Stimulated activated CD4-positive, alpha-beta T cell treated with anti-CD3 and anti-CD28 coated beads, Interleukin-1b, Interleukin-23, amount 100 ng/mL, for 48 hours (primary cell): Measurements from ENCODE around the gene BCKDK.
"Not testable (repeated sequence)": the region's sequence is repeated elsewhere in the genome, so short reads cannot be mapped to it uniquely, and the experiment has no call there.

Experiments used
- DNase-seq: peaks from one replicate; pipeline ENCODE4 v3.0.0-alpha.2; 2020

BCKDK gene

DNA sequence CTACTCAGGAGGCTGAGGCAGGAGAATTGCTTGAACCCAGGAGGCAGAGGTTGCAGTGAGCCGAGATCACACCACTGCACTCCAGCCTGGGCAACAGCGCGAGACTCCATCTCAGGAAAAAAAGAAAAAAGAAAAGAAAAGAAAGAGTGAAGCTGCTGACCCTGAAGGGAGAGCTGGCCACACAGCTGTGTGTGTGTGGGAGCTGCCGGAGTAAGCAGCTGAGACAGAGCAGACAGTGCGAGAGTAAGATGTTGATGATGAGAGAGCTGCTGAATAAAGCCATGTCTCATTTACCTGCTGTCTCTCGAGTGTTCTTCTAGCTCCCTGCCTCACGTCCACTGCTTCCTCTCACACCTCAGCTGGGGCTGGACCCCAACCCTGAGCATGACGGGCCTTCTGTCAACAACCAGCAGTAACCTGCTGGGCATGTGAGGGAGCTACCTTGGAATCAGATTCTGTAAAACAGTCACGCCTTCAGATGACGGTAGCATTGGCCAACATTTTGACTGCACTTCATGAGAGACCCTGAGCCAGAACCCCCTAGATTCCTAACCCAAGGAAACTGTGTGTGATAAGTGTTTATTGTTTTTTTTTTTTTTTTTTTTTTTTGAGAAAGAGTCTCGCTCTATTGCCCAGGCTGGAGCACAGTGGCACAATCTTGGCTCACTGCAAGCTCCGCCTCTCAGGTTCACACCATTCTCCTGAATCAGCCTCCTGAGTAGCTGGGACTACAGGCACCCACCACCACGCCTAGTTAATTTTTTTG, 7.1 kb upstream of the BCKDK start:
- not testable (repeated sequence) for DNase-seq

DNA sequence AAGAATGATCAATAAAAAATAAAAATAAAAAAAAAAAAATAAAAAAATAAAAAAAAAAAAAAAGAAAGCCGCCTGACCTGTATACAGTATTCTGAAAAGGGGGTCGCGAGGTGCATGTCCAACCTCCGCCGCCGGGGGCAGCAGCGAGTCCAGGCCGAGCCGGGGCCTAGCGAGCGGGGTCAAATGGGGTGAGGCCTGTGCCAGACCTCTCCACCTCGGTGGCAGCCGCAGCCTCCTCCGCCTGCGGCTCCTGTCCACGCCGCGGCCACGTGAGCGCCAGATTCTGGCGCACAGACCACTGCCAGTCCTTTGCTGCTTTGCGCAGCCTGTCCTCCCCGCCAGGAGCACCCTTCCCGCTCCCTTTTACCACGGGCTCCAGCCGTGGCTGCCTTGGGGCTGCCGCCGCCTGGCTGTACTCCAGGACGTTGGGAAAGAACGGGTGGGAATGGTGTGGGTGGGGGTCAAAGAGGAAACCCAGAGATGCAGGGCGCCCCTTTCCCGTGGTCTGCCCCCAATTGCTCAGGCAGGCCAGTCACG, 2.4 kb upstream of the BCKDK start:
- peak; percentile 82 for DNase-seq

DNA sequence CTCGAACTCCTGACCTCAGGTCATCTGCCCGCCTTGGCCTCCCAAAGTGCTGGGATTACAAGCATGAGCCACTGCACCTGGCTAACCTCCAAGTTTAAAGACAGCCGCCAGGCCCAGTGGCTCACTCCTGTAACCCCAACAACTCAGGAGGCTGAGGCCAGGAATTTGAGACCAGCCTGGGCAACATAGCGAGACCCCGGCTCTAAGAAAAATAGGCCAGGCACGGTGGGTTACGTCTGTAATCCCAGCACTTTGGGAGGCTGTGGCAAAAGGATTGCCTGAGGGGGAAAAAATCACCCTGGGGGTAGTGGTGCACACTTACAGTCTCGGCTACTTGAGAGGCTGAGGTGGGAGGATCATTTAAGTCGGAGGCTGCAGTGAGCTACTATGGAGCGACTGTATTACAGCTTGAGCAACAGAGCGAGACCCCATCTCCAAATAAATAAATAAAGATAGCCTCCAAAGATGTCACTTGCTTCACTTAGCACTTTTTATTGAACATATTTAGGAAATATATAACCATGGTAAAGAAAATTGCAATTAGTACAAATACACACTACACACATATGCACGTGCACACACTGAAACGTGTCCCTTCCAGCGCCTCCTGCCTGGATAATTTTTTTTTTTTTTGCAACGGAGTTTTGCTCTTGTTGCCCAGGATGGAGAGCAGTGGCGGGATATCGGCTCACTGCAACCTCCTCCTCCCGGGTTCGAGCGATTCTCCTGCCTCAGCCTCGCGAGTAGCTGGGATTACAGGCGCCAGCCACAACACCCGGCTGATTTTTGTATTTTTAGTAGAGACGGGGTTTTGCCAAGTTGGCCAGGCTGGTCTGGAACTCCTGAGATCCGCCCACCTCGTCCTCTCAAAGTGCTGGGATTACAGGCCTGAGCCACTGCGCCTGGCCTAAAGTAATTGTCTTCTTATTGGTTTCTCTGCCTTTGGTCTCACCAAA, 1.4 kb upstream of the BCKDK start:
- no peak for DNase-seq

DNA sequence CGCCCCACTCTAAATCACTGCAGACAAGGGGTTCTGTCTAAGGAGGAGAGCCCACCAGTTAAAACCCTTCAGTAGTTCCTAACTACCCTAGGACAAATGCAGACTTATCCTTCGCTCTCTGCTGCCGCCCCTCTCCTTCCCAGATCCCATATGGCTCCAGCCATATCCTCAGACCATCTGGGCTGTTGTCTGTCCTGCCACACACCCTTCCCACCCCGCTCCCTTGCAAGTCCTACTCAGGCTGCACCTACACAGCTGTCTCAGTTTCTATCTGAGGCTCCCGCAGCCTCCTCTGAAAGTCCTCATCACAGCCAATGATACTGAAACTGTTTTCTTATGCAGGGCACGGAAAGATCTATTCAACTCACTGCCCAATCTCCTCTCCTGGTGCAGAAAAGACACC, 720 bp upstream of the BCKDK start:
- peak; percentile 65 for DNase-seq

DNA sequence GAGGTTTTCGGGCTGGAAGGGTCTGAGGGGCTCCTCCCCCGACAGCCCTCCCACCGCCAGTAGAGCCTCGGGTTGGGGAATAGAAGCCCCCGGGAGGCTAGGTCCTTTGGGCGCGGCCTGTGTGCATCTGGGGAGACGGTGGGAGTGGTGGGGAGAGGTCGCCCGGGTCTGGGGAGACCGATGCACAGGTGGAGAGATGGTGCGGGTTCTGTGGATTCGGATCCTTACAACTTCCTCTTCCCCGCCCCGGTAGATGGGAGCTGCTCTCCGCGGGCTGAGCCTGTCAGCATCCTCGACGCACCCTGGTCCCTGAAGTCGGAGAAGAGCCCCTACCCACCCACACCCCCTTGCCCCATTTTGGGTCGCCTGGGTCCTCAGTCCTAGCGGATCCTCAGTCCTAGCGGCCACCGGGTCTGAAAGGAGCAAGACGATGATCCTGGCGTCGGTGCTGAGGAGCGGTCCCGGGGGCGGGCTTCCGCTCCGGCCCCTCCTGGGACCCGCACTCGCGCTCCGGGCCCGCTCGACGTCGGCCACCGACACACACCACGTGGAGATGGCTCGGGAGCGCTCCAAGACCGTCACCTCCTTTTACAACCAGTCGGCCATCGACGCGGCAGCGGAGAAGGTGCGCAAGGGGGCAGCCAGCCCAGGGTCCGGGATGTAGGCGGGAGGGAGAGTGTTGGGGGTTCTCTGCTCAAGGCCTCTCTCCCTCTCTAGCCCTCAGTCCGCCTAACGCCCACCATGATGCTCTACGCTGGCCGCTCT, 790 bp downstream of the BCKDK start:
- no peak for DNase-seq

DNA sequence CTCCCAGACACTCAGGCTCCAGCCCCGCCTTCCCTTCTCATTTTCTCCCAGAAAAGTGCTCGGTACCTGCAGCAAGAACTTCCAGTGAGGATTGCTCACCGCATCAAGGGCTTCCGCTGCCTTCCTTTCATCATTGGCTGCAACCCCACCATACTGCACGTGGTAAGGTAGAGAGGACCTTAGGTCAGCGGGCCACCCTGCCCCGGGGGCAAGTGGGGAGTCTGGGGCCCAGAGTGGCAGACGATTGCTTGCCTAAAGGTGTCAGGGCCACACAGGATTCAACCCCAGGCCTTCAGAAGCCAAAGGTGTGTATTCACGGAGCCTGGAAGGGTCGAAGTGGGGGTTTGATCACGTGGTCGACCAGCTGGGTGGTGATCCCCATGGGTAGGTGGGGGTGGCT, 1.4 kb downstream of the BCKDK start:
- DNase-seq = no peak

DNA sequence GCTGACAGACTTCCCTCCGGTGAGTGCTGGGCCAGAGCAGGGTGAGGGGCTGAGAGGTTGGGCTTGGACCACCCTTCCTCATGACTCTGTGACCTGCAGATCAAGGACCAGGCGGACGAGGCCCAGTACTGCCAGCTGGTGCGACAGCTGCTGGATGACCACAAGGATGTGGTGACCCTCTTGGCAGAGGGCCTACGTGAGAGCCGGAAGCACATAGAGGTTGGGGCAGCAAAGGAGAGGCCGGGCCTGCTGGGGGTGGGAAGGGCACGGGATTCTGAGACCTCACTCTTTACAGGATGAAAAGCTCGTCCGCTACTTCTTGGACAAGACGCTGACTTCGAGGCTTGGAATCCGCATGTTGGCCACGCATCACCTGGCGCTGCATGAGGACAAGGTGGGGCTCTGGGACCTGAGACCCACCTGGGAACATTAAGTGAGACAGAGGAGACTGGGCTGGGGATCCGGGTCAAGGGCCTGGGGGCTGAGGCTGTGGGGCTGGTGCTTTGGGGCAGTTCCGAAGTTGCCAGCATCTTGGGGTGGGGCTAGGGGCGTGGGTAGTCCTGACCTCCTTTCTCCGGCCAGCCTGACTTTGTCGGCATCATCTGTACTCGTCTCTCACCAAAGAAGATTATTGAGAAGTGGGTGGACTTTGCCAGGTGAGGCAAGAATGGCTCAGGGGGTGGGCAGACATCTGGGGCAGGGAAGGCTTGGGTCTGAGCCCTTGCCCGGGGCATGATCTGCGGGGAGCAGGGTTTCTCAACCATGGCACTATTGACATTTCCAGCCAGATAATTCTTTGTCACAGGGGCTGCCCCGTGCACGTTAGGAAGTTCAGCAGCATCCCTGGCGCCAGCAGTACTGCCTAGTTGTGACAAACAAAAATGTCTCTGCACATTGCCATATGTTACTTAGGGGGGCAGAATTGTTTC, 2.2 kb downstream of the BCKDK start:
- no peak for DNase-seq

DNA sequence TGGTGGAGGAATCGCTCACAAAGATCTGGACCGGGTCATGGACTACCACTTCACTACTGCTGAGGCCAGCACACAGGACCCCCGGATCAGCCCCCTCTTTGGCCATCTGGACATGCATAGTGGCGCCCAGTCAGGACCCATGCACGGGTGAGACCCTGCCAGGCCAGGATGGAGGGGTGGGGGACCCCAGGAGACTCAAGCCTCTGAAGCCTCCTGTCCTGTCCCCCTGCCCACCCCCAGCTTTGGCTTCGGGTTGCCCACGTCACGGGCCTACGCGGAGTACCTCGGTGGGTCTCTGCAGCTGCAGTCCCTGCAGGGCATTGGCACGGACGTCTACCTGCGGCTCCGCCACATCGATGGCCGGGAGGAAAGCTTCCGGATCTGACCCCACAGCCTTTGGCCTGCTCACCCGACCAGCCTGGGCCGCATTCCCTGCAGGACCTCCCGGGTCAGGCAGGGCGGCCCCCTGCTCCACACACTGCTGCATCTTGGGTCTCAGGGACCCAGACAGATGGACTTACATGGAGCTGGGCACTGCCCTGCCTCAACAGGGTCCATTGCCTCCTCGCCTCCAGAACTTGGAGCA, 3.8 kb downstream of the BCKDK start:
- no peak for DNase-seq

DNA sequence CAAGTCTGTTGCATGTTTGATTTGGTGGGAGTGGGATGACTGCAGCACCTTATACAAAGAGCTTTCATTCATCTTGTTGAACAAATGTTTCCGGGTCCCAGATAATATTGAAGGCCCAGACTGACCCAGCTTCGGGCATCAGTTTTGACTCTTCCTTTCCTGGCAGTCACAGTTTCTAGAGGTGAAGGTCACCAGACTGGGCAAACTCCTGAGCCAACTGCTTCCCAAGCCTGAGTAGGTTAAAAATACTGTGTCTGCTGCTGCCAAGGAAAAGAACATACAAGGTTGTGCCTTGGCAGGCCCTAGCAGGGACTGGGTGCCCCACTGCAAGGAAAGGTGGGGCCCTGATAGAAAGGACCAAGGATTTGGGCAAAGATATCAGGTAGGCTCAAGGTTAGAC, 4.5 kb downstream of the BCKDK start:
- DNase-seq = no peak

DNA sequence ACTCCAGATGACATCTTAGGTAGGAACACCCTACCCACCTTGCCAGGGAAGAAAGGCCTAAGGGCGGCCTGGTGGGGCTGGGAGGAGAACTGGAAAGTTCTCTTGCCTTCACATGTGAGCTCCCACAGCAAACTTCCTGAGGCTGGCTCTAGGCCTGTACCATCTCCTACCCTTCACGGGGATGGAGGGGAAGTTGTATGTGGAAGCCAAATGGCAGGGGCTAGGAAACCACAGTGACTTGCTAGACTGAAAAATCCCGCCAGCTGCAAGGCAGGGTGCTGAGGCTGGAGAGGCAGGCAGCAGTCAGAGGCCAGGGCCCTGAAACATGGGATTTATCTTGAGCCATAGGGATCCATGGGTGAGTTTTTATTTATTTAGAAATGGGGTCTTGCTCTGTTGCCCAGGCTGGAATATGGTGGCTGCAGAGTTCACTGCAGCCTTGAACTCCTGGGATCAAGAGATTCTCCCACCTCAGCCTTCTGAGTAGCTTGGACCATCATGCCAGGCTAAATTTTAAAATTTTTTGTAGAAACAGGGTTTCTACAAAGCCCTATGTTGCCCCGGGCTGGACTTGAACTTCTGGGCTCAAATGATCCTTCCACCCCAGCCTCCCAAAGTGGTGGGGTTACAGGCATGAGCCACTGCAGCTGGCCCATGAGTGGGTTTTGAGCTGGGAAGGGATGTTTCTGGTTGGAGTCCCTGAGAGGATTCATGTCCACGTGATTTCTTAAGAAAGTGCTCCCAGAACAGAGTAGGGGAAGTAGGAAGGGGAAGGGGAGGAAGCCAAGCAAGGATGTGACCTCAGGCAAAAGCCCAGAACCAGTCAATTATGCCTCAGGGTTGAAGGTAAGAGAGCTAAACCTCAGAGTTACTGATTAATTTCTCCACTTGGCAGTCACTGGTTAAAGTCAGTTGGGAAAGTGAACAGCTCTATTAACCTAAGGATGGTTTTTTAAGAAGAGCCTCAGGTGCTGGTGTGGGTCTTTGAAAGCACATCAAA, 5.2 kb downstream of the BCKDK start:
- DNase-seq = no peak

DNA sequence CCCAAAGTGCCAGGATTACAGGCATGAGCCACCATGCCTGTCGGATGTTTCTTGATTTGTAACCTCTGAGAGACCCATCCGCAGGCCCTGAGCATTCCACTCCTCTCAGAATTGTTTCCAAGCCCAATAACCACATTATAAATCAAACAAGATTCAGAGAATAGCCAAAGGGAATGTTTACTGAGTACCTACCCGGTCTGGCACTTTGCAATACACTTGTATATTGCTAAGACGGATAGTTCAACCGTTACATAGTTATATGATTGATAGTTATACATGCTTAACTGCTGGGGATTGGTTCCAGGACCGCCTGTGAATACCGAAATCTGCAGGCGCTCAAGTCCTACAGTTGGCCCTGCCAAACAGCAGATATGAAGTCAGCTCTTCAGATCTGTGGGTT, 6.3 kb downstream of the BCKDK start:
- DNase-seq = no peak

DNA sequence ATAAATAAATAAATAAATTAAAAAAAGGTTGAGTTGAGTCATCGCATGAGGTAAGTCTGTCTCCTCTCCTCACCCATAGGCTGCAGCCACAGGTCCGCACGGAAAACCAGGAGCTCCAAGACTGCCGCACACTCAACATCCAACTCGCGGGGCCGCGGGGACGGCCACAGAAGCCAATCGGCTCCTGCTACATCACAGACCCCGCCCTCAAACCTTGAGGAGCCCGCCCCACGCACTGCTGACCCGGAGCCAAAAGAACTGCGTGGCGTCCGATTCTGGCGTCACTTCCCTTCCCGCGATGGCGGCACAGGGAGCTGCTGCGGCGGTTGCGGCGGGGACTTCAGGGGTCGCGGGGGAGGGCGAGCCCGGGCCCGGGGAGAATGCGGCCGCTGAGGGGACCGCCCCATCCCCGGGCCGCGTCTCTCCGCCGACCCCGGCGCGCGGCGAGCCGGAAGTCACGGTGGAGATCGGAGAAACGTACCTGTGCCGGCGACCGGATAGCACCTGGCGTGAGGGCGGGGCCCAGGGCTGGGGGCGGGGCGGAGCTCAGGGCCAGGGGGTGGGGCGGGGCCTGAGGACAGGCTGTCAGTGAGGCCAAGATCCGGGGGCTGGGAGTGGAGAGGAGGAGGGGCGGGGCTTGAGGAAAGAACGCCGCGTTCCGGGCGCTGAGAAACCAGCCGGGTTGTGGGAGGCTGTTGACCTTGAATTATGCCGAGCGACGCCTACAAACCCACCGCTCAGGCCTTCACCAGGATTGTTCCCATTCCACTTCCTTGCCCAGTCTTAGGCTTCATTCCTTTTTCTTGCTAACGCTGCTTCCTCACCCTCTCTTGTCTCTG, 9.4 kb downstream of the BCKDK start, which contains the start of gene KAT8:
TSS of gene KAT8 (plus strand) at position 281 of the 839 bp plus-strand sequence. CDS start at position 299, 18 bp downstream.
- peak; percentile 98 for DNase-seq

DNA sequence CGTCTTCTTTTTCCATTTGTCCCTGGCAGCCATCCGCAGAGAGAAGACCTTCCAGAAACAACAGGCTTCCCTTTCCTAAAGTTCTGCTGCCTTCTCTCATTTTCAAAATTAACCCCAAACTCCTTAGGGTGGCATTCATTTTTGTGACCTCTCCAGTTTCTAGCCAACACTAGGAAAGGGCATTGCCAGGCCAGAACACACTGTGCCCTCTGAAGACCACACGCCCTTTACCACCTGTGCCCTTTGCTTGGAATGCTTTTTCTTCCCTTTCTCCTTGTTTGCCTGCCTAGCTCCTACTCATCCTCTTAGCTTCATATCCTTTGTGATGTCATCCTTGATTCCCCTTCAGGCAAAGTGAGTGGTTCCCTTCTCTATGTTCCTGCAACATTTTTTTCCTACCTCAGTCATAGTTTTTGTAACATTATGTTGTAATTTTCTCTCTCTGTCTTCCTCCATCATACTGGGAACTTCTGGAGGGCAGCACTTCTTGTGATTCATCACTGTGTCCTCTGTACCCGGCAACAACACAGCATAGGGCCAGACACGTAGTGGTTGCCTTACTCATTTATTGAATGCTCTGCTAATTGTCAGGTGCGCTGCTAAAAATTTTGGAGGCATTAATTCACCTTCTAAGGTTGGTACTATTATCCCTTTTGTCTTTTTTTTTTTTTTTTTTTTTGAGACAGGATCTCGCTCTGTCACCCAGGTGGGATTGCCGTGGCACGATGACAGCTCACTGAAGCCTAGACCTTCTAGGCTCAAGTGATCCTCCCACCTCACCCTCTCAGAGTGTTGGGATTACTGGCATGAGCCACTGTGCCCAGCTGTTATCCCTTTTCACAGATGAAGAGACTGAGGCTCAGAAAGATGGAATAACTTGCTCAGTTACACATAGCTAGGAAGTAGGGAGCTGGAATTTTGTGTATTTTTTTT, 10.3 kb downstream of the BCKDK start:
- no peak for DNase-seq

DNA sequence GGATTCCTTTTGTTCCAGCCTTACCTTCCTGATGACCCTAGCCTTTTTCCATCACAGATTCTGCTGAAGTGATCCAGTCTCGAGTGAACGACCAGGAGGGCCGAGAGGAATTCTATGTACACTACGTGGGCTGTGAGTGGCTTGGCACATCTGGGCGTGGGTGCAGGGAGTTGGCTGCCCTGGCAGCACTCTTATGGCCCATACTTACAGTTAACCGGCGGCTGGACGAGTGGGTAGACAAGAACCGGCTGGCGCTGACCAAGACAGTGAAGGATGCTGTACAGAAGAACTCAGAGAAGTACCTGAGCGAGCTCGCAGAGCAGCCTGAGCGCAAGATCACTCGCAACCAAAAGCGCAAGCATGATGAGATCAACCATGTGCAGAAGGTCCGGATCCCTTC, 11.9 kb downstream of the BCKDK start:
- no peak for DNase-seq

DNA sequence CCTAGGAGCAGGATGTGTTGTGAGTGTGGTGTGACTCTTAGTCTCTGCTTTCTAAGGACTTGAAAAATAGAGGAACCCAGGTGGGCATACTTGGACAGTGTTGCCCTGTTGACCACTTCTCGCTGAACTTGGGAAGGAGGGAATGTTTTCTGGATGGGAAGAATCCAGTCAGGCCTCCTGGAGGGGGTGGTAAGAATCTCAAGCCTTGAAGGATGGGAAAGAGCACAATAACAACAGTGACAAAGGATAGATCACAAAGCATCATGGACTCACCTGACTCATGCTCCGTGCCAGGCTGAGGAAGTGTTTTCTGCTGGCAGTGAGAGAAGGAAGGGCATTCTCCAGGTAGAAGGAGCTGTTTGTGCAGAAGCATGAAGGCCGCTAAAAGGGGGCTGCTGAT, 17.7 kb downstream of the BCKDK start:
- DNase-seq = no peak

DNA sequence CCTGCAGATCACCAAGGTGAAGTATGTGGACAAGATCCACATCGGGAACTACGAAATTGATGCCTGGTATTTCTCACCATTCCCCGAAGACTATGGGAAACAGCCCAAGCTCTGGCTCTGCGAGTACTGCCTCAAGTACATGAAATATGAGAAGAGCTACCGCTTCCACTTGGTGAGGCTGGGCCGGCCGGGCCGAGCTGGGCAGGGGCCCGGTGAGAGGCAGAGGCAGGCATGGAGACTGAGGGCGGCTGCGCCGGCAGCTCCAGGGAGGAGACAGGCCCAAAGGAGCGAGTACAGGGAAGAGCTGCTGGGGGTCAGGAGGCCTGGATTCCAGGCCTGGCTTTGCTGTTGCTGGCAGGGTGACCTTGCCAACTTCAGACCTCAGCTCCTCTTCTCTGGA, 19.0 kb downstream of the BCKDK start:
- no peak for DNase-seq

DNA sequence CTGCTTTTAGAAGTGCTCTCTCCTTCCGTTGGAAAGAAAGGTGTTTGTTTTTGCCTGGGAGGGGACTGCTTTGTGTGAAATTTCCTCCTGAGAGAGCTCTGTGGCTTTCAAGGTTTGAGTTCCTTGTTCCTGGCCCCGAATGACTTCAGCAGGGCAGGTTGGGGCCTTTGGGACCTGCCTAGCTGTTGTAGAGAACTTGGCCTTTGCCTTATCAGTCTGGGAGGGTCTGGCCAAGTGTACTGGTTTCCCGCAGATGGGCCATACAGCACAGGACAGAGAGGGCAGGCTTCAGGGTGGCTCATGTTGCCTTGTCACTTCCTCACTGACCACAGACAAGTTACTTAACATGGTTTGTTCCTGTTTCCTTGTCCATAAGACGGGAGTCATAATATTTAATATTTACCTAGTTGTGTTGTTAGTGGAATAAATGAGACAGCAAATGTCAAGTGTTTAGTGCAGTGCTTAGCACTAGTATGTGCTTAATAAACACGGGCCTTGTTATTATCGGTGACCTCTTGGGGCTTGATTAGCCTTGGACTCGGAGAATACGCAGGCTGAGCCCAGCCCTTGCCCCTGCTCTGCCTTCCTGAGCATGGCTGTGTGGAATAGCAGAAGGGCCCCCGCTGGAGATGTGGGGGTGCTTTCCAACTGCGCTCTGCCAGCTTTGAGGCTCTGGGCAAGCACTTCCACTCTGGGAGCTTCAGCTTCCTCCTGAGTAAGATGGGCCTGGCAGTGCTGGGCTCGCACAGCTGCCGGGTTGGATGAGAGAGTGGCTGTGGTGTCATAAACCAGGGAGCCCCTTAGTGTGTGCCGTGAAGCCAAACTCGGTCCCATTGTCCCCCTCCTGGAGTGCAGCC, 20.8 kb downstream of the BCKDK start:
- no peak for DNase-seq
